ENCODE results near the gene RAP1GAP2. TPM values are rescaled to one million over a fixed set of nuclear protein-coding genes. Genes with fewer than 3 reads are reported as not detected.

RAP1GAP2 gene
- total RNA-seq, 4 donors from 2014 or later = 10.8 to 18.3 (median 12.6) TPM

DNA sequence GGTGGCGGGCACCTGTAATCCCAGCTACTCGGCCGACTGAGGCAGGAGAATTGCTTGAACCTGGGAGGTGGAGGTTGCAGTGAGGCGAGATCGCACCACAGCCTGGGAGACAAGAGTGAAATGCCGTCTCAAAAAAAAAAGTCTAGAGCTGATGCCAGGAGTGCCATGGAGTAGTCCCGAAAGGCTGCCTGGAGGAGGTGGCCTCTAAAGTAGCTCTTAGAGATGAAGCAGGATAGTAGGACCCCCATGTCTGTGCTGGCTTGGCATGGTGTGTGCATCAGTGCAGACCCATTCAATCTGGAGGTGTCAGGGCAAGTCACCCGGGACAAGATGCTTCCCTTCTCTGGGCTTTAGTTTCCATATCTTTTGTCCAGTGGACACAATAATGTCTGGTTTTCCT, 6.3 kb downstream of the RAP1GAP2 start:
- no peaks in the 10 kb centered on the region for H3K9me3 ChIP-seq
- H3K27me3 ChIP-seq = peaks cover 20% of the 10 kb centered on the region
- no peaks in the 10 kb centered on the region for H3K36me3 ChIP-seq
- H3K4me1 ChIP-seq = peaks cover 2% of the 10 kb centered on the region
- H3K27ac ChIP-seq = no peak overlapping the region
- no peak for DNase-seq (ENCODE audit: low spot score in 2 of 2)
- no peak for TF ChIP-seq POLR2AphosphoS5 (IDR thresholded peaks at IDR 0.05)
- TF ChIP-seq EP300 (IDR thresholded peaks at IDR 0.05) = no peak
- TF ChIP-seq, protein P1, sequence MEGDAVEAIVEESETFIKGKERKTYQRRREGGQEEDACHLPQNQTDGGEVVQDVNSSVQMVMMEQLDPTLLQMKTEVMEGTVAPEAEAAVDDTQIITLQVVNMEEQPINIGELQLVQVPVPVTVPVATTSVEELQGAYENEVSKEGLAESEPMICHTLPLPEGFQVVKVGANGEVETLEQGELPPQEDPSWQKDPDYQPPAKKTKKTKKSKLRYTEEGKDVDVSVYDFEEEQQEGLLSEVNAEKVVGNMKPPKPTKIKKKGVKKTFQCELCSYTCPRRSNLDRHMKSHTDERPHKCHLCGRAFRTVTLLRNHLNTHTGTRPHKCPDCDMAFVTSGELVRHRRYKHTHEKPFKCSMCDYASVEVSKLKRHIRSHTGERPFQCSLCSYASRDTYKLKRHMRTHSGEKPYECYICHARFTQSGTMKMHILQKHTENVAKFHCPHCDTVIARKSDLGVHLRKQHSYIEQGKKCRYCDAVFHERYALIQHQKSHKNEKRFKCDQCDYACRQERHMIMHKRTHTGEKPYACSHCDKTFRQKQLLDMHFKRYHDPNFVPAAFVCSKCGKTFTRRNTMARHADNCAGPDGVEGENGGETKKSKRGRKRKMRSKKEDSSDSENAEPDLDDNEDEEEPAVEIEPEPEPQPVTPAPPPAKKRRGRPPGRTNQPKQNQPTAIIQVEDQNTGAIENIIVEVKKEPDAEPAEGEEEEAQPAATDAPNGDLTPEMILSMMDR (IDR thresholded peaks at IDR 0.05) = no peak
- no peak for TF ChIP-seq POLR2A (IDR thresholded peaks at IDR 0.05)
- WGBS = 98% methylated on average over 8 of the region's 8 CpGs
- no peak overlapping the region for H3K4me3 ChIP-seq

DNA sequence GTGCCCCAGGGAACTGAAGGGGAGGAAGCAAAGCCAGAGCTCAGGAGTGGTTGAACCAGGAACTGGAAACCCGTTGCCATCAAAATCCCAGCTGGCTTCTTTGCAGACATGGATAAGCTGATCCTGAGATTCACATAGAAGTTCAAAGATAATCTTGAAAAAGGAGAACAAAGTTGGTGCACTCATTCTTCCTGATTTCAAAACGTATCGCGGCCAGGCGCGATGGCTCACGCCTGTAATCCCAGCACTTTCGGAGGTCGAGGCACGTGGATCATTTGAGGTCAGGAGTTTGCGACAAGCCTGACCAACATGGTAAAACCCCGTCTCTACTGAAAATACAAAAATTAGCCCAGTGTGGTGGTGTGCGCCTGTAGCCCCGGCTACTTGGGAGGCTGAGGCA, 7.1 kb downstream of the RAP1GAP2 start:
- 80% methylated on average over 14 of the region's 14 CpGs for WGBS
- H3K36me3 ChIP-seq = no peaks in the 10 kb centered on the region

DNA sequence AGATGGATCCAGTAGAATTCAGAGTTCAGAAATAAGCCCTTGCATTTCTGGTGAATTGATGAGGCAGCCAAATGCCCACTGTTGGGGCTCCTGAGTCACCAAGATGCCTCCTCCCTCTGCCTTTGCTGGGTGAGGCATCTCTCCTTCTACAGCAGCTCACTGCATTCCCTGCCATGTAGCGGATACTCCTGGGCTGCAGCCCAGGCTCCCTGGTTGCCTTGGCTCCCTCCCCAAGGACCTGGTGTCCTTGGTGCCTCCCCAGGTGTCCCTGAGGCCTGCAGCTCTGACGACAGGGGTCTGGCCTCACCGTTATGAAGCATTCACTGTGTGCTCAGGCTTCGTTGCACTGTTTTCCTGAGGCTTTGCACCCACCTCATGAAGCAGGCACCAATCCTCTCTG, 7.7 kb downstream of the RAP1GAP2 start:
- Histone ChIP-seq H3K9me3 (no peaks in the 10 kb centered on the region), H3K4me1 (no peaks in the 10 kb centered on the region), H3K36me3 (no peaks in the 10 kb centered on the region), H3K4me3 (no peak overlapping the region), H3K27ac (no peak overlapping the region), H3K27me3 (peaks cover 12% of the 10 kb centered on the region)
- no peak for DNase-seq (ENCODE audit: low spot score in 2 of 2)
- 64% methylated on average over 3 of the region's 4 CpGs for WGBS
- TF ChIP-seq EP300 (IDR thresholded peaks at IDR 0.05) = no peak
- TF ChIP-seq POLR2A (IDR thresholded peaks at IDR 0.05) = no peak
- TF ChIP-seq, protein P1 (IDR thresholded peaks at IDR 0.05) = no peak
- TF ChIP-seq POLR2AphosphoS5 (IDR thresholded peaks at IDR 0.05) = no peak

More for the DNA sequence above, 7.1 kb downstream of the RAP1GAP2 start:
- H3K4me1 ChIP-seq = peaks cover 2% of the 10 kb centered on the region
- TF ChIP-seq POLR2AphosphoS5 (IDR thresholded peaks at IDR 0.05) = no peak
- TF ChIP-seq, protein P1 (IDR thresholded peaks at IDR 0.05) = no peak
- TF ChIP-seq EP300 (IDR thresholded peaks at IDR 0.05) = no peak
- no peak for TF ChIP-seq POLR2A (IDR thresholded peaks at IDR 0.05)
- DNase-seq (ENCODE audit: low spot score in 2 of 2) = no peak
- peaks cover 15% of the 10 kb centered on the region for H3K27me3 ChIP-seq
- no peak overlapping the region for H3K4me3 ChIP-seq
- H3K27ac ChIP-seq = no peak overlapping the region
- H3K9me3 ChIP-seq = no peaks in the 10 kb centered on the region

DNA sequence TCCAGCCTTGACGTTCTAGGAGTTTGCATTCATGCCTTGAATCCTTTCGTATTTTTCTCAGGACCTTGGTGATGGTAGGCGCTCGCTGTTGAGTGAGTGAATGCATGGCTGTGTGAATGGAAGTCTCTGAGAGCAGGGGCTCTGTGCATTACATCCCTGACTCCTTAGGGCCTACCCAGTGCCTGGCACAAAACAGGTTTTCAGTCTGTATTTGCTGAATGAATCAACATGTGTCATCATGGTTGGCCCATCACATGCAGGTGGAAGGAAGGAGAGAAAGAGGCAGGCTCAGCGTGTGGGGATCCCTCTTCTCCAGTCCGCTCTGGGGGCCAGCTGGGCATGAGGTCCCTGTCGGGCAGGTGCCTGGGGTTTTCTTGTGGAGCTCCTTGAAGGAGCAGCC, 8.7 kb downstream of the RAP1GAP2 start:
- Histone ChIP-seq H3K4me3 (no peak overlapping the region), H3K27ac (no peak overlapping the region), H3K27me3 (peaks cover 3% of the 10 kb centered on the region), H3K4me1 (no peaks in the 10 kb centered on the region), H3K9me3 (no peaks in the 10 kb centered on the region), H3K36me3 (no peaks in the 10 kb centered on the region)
- DNase-seq (ENCODE audit: low spot score in 2 of 2) = no peak
- TF ChIP-seq POLR2AphosphoS5 (IDR thresholded peaks at IDR 0.05) = no peak
- TF ChIP-seq, protein P1 (IDR thresholded peaks at IDR 0.05) = no peak
- 87% methylated on average over 7 of the region's 7 CpGs for whole genome bisulfite sequencing

DNA sequence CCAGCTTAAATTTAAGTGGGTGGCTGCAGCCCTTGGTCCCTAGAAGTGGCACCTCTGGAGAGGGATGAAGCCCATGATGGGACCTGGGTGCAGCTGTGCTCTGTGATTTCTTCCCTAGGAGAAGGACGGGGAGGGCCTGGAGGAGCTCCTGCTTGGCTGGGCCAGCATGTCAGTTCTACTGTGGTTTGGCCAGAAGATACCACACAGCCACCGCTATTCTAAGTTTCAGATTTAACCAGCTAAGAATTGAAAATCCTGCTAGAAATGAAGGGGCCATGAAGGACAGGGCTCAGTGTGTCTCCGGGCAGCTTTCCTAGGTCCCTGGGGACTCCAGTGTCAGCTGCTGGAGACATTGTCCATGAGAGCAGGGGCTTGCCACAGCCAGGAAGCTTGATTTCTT, 9.7 kb downstream of the RAP1GAP2 start:
- no peaks in the 10 kb centered on the region for H3K4me1 ChIP-seq
- no peak overlapping the region for H3K4me3 ChIP-seq
- no peak for DNase-seq (ENCODE audit: low spot score in 2 of 2)
- H3K27ac ChIP-seq = no peak overlapping the region
- TF ChIP-seq EP300 (IDR thresholded peaks at IDR 0.05) (no peak), POLR2AphosphoS5 (IDR thresholded peaks at IDR 0.05) (no peak), POLR2A (IDR thresholded peaks at IDR 0.05) (no peak)
- TF ChIP-seq, protein P1 (IDR thresholded peaks at IDR 0.05) = no peak
- no peaks in the 10 kb centered on the region for H3K27me3 ChIP-seq
- H3K9me3 ChIP-seq = no peaks in the 10 kb centered on the region
- WGBS = 59% methylated on average over 3 of the region's 3 CpGs
- H3K36me3 ChIP-seq = no peaks in the 10 kb centered on the region
